HL-60 (cell line): ENCODE results near the gene PITPNC1.

Source experiments
- DNase-seq, 2 experiments: peaks; one replicate each; pipeline ENCODE4 v3.0.0-alpha.2; 2010 to 2020; ENCODE audit warnings: low read depth in 1 of 2, low spot score in 1 of 2
- H3K27ac ChIP-seq: fragments of 250-450 bp; sonication (Bioruptor Pico); replicated peaks from 2 replicates; pipeline ENCODE4 v1.5.1; 2020; ENCODE audit warnings: mild to moderate bottlenecking, moderate library complexity
- H3K27me3 ChIP-seq: fragments of 250-450 bp; sonication (Bioruptor Pico); 2 replicates; pipeline ENCODE4 v1.5.1; 2021; ENCODE audit warnings: mild to moderate bottlenecking, moderate library complexity; ENCODE audit not compliant: insufficient read depth, poor library complexity, severe bottlenecking
- H3K4me3 ChIP-seq: replicated peaks from 2 replicates; pipeline ENCODE4 v1.5.1; 2011; ENCODE audit warnings: mild to moderate bottlenecking, control low read depth, low read length; ENCODE audit not compliant: insufficient read depth
- GABPA ChIP-seq: IDR thresholded peaks from 2 replicates; pipeline ENCODE4 v1.6.1; 2012; ENCODE audit warnings: low read depth
- POLR2AphosphoS5 ChIP-seq: IDR thresholded peaks from 2 replicates; pipeline ENCODE4 v1.6.1; 2012; ENCODE audit warnings: low read depth
- SPI1 ChIP-seq: IDR thresholded peaks from 2 replicates; pipeline ENCODE4 v1.6.1; 2012; ENCODE audit warnings: low read depth, mild to moderate bottlenecking, borderline replicate concordance
- TF ChIP-seq, protein P1 (sequence below): IDR thresholded peaks from one replicate; pipeline ENCODE4 v1.5.1; 2011; ENCODE audit warnings: low read length, control low read depth, inconsistent platforms; ENCODE audit not compliant: insufficient read depth
- TF ChIP-seq, protein P2 (sequence below): IDR thresholded peaks from 2 replicates; pipeline ENCODE4 v1.6.1; 2012; ENCODE audit warnings: low read depth; ENCODE audit not compliant: insufficient replicate concordance

The PITPNC1 gene

DNA sequence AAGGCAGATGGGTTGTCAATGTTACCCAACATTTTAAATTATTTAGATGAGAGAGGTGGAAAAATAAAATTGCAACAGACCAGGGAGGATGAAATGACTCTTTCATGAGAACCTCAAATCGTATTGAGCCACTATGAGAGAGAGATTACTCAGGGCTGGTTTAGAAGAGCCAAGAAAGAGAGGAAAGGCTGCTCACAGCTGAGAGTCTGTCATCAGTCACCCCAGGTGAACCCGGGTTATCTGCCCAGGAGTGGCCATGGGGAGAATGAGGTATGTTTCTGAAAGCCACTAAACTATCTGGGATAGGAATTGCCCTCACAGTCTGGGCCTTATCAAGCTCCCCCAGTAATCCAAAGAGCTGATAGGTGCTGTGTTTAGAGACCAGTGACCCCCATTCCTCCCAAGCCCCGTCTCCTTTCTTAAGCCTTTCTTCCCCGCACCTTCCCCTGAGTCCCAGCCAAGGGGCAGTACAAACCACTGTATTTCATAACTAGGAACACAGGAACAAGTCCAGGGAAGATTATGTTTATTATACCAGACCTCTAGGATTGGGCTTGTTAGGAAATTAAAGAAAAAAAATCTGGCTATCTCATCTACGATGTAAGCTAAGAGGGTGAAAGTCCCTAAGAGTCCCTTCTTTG lies 181.8 kb downstream of the PITPNC1 start:
- TF ChIP-seq, protein P1, sequence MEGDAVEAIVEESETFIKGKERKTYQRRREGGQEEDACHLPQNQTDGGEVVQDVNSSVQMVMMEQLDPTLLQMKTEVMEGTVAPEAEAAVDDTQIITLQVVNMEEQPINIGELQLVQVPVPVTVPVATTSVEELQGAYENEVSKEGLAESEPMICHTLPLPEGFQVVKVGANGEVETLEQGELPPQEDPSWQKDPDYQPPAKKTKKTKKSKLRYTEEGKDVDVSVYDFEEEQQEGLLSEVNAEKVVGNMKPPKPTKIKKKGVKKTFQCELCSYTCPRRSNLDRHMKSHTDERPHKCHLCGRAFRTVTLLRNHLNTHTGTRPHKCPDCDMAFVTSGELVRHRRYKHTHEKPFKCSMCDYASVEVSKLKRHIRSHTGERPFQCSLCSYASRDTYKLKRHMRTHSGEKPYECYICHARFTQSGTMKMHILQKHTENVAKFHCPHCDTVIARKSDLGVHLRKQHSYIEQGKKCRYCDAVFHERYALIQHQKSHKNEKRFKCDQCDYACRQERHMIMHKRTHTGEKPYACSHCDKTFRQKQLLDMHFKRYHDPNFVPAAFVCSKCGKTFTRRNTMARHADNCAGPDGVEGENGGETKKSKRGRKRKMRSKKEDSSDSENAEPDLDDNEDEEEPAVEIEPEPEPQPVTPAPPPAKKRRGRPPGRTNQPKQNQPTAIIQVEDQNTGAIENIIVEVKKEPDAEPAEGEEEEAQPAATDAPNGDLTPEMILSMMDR = no peak
- TF ChIP-seq SPI1 (no peak), POLR2AphosphoS5 (no peak), GABPA (no peak)
- TF ChIP-seq, protein P2, sequence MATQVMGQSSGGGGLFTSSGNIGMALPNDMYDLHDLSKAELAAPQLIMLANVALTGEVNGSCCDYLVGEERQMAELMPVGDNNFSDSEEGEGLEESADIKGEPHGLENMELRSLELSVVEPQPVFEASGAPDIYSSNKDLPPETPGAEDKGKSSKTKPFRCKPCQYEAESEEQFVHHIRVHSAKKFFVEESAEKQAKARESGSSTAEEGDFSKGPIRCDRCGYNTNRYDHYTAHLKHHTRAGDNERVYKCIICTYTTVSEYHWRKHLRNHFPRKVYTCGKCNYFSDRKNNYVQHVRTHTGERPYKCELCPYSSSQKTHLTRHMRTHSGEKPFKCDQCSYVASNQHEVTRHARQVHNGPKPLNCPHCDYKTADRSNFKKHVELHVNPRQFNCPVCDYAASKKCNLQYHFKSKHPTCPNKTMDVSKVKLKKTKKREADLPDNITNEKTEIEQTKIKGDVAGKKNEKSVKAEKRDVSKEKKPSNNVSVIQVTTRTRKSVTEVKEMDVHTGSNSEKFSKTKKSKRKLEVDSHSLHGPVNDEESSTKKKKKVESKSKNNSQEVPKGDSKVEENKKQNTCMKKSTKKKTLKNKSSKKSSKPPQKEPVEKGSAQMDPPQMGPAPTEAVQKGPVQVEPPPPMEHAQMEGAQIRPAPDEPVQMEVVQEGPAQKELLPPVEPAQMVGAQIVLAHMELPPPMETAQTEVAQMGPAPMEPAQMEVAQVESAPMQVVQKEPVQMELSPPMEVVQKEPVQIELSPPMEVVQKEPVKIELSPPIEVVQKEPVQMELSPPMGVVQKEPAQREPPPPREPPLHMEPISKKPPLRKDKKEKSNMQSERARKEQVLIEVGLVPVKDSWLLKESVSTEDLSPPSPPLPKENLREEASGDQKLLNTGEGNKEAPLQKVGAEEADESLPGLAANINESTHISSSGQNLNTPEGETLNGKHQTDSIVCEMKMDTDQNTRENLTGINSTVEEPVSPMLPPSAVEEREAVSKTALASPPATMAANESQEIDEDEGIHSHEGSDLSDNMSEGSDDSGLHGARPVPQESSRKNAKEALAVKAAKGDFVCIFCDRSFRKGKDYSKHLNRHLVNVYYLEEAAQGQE = no peak
- Histone ChIP-seq H3K27ac (no peak overlapping the region), H3K27me3 (no peaks in the 10 kb centered on the region), H3K4me3 (no peak overlapping the region)
- DNase-seq = no peak

DNA sequence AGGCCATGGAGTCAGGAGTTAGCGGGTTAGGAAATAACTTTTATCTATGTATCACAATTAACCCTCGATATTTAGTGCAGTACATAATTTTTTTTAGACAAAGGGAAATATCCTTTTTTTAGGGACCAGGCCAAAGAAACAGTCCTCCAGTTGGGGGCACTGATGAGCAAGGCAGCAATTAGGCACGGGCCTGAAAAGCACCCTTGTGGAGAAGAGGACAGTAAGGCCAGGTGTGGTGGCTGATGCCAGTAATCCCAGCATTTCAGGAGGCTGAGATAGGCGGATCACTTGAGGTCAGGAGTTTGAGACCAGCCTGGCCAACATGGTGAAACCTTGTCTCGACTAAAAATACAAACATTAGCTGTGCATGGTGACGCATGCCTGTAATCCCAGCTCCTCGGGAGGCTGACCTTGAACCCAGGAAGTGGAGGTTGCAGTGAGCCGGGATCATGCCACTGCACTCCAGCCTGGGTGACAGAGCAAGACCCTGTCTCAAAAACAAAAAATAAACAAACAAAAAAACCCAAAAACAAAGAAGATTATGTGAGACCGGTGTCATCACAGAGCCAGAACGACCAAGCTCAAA lies 182.4 kb downstream of the PITPNC1 start:
- Histone ChIP-seq H3K27me3 (no peaks in the 10 kb centered on the region), H3K4me3 (no peak overlapping the region), H3K27ac (no peak overlapping the region)
- DNase-seq = no peak
- TF ChIP-seq GABPA (no peak), SPI1 (no peak), POLR2AphosphoS5 (no peak)
- TF ChIP-seq, protein P1 = no peak
- TF ChIP-seq, protein P2 = no peak

DNA sequence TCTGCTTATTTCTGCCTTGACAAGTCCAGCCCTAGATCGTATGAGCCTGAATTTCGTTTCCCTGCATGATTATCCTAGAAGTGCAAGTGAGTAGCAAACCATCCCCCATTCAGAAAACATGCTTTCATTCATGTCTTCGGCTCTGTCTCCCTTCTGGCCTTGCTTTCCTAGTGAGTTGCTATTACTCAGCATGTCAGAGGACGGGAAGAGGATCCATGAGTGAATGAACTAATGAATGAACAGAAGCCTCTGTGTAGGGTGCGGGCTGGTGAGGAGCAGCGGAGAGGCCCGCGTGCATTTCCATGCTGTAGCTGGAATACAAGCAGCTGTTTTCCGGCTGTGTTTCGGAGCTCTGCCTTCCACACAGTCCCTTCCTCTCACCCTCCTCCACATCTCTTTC lies 184.9 kb downstream of the PITPNC1 start:
- no peak for DNase-seq
- no peak for TF ChIP-seq GABPA
- H3K27ac ChIP-seq = no peak overlapping the region
- no peak overlapping the region for H3K4me3 ChIP-seq
- H3K27me3 ChIP-seq = no peaks in the 10 kb centered on the region

DNA sequence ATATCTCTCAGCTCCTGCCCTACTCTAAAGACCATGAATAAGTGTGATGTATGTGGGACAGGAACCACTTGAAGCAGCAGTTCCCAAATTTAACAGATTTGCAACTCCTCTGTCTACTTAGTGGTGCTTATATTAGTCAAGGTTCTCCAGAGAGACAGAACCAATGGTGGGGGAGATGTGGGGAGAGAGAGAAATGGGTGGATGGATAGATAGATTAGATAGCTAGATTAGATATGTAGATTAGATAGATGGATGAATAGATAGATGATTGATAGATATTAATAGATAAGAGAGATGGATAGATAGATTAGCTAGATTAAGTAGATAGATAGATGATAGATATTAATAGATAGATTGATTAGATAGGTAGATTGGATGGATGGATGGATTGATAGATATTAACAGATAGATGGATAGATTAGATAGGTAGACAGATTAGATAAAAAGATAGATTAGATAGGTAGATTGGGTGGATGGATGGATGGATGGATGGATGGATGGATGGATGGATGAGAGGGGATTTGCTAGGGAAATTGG lies 186.7 kb downstream of the PITPNC1 start:
- no peaks in the 10 kb centered on the region for H3K27me3 ChIP-seq
- TF ChIP-seq GABPA = no peak
- TF ChIP-seq, protein P2 = no peak
- TF ChIP-seq SPI1 = no peak
- TF ChIP-seq, protein P1 = no peak
- no peak for TF ChIP-seq POLR2AphosphoS5
- DNase-seq = no peak
- no peak overlapping the region for H3K4me3 ChIP-seq
- no peak overlapping the region for H3K27ac ChIP-seq
